ENCODE results near the gene FOXJ2.
"Not testable (repeated sequence)": the region's sequence is repeated elsewhere in the genome, so short reads cannot be mapped to it uniquely, and the experiment has no call there.

The FOXJ2 gene

DNA sequence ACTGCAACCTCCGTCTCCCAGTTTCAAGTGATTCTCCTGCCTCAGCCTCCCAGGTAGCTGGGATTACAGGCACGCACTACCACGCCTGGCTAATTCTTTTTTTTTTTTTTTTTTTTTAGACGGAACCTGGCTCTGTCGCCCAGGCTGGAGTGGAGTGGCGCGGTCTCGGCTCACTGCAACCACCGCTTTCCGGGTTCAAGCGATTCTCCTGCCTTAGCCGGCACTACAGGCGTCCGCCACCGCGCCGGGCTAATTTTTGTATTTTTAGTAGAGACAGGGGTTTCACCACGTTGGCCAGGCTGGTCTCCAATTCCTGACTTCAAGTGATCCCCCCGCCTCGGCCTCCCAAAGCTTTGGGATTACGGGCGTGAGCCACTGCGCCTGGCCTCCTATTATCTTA lies 1.5 kb upstream of the FOXJ2 start:
- not testable (repeated sequence) for DNase-seq

DNA sequence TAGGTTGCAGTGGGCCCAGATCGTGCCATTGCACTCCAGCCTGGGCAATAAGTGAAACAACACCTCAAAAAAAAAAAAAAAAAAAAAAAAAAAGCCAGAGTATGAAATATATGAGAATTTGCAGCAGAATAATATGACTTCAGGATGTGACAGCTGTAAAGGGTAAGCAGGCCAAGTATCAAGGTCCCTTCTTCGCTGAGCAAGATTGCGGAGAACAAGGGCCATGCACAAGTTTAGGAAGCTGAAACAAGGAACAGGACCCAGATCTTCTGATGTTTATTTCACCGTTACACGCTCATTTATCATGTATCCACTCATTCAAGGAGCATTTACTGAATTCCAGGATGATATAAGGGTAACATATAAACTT lies 659 bp upstream of the FOXJ2 start:
- no peak for DNase-seq

DNA sequence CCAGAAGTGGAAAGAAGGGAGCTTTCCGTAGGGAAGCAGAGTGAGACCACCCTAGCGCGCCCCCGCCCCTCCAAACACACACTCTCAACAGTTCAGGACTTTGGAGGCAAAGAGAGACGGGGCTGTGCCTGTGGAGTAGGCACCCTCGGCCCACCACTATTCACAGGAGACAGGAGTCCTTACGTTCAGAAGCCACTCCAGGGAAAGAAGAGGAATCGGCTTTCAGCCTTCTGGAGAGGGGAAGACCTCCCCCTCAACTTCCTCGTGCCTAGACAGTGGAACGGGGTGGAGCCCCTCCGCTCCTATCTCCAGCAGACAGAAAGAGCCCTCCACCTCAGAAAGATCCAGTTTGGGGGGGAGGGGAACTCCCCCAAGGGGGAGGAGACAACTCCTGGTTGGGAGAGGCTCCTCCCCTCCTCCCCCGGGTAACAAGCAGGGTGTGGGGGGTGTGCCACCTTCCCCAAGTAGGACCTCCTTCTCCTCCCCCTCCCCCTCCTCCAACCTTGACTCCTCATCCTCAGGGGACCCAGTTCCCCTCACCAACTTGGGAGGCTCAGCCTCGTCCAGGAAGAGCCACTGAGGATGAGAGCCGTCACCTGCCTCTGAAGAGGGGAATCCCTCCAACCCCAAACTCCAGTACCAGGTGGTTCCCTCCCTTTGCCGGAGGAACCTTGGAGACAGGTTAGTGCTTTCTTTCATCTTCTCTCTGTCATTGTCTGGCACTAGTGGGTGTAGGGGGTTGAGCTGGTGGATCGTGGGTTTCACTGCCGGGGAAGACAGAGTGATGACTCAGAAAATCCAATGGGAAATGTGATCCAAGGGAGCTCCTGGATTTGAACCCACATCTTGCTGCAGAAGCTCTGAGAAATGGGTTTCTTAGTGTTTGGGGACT lies 883 bp downstream of the FOXJ2 start:
- no peak for DNase-seq

DNA sequence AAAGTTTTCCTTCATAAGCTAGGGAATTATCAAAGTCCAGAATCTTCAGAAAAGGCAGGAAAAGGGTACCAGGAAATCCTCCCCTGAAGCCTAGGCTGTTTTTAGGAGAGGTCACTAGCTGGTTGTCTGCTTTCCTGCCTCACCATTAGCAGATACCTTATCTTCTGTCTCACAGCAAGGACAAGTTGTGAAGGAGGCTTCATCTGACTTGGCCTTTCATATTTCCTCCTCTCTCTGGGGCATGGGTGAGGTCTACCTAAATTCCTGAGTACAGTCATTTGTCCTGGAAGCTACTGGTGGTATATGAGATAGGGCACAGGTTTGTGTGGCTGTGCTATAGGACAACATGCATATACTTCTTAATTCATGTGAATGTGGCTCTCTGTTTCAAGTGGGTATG lies 2.3 kb downstream of the FOXJ2 start:
- DNase-seq, result no peak

DNA sequence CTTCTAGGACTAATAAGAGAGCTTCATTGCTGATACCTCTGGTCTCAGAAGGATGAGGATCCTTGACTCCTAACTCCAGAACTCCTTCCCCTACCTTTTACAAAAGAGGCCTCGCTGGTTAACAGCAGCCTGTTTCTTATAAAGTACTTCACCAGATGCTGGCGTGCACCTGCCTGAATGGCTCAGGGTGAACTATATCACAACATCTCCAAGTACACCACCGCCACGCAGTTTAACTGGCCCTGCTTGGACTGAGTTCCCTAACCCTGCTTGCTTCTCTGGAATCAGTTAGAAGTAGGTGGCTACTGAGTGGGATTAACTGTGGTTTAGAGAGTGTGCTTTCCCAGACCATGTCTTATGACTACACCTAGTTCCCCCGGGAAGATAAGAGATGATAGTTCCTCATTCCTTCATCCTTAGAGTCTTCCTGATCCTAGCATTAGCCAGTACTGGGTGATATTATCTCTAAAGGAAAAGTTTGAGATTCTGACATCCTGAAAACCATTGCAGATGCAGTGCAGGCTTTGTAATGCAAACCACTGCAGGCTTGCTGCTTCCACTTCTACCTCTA lies 3.0 kb downstream of the FOXJ2 start:
- DNase-seq, result no peak

DNA sequence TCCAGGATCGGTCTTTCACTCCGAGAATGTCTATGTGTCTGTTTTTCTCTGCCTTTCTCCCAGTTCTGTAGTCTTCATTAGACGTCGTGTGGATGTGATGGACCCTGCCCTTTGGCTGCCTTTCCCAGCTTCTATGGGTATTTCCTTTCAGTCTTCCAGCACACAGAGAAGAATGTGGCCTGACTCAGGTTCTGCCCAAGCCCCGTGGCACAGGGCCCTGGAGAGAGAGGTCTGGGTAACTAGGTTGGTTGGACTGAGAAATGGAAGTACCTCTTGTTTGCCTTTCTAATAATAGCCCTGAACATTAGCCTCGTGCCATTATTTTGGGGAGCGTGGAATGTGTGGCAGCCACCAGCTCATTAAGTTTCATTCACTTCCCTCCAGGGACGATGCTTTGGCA lies 3.8 kb downstream of the FOXJ2 start:
- DNase-seq, result no peak

DNA sequence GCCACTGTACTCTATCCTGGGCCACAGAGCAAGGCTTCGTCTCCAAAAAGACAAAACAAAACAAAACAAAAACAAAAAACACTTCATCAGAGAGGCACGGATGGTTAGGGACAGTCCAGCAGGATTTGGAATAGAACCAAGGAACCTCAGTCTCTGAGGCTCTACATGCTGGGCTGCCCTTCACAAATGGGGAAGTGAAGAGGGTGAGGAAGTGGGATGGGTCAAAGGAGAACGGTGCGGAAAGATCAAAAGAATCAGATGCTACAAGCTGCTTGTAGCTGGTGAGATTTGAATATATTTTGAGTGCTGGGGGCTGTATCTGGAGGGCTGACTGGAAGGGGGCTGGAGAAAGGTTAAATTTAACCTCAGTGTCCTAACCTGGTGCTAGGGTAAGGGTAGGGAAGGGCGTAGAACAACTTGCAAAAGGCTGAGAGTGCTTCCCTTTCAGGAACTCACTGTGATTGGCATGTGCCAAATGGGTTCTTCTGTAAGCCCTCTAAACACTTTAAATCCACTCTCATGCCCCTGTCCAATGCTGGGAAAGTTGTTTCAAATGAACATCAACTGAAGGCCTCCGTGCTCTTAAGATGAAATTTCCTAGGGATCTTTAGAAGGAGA lies 4.6 kb downstream of the FOXJ2 start:
- no peak for DNase-seq

DNA sequence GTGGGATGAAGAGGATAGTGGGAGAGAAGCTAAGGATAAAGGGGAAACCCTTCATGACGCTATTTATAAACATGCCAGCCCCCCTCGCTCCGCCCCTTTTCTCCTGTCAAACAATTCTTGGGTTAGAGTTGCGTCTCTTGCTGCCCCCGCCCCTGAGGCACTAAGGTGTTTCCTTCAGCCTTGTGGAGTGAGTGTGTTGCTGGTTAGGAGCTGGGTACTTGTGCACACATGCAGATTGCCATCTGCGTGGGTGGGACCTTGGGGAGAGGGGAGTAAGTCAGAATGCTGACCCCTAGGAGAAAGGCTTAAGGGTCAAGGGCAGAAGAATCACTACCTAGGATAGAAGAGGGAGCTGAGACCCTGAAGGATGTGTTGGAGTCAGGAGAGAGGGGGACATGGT lies 5.4 kb downstream of the FOXJ2 start:
- DNase-seq, result no peak

DNA sequence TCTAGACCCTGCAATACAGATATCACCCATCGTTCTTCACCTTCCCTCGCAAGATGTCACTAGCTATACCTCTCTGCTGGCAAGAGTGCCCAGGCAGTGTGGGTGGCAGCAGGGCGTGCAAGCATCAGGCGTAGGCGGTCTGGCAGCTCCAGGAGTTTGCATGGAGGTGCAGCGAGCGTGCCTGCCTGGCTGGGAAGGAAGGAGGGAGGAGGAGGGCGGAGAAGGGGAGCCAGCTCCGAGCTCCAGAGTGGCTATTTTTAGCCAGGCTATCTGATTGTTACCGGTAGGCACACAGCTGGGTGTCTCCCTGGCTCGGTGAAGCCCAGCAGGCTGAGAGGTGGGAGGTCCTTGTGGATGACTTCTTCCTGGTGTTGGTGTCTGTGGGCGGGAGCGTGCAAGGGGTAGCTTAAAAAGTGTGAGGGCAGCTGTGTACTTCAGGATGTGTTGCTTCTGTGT lies 6.2 kb downstream of the FOXJ2 start:
- DNase-seq, result no peak

DNA sequence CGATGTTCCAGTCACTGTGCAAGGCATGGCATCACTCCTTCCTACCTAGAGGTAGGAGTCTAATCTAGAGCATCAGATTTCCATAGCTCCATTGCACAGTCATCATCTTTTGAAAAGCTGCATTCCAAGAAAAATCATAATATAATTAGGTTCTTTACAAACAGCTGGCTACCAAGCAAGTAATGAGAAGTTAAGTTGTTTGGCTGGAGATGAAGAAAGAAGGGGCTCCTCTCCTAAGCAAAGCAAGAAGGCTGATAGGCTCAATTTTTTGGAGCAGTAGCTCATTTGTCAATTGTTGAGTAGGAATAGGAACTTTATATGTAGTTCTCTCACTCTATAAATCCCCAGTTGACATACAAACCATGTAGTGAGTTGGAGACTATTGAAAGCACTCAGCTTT lies 8.3 kb downstream of the FOXJ2 start:
- DNase-seq, result no peak

DNA sequence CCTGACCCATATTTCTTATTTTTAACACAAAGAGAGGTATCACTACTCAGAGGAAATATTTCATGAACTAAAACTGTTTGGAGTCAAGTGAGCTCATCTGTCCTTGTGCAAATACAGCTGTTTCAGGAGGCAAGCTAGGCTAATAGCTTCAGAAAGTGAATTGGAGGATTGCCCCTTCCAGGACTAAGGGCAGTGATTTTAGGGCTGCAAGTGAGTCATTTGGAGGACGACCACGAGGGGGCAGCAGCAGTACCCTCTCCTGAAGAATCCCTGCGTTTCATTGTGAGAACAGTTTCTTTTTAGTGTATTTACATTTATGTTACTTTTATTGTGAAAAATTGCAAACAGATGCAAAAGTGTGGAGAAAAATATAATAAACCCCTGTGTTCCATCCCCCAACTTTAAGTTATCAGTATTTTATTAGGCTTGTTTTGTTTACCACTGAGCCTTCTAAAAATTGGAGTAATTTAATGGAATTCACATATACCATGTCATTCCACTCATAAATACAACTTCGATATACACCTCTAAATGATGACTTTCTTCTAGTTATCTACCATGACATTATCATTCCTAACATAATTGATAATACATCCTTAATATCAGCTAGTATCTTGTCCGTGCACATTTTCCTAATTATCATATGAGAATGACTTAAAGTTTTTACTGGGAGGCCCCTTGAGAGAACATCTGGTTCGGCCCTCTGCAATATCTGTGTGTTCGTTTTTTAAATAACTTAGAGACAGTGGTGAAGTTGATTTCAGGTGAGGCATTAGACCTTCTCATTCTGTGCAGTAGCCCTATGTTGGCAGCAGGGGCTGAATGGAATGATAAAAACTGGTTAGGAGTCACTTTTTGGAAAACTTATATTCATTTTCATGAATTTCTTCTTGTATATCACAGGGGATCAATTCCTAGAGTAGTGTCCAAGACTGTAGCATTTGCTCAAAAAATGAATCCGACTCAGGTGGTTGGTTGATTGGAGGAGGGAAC lies 13.7 kb downstream of the FOXJ2 start:
- peak; percentile 49 for DNase-seq

DNA sequence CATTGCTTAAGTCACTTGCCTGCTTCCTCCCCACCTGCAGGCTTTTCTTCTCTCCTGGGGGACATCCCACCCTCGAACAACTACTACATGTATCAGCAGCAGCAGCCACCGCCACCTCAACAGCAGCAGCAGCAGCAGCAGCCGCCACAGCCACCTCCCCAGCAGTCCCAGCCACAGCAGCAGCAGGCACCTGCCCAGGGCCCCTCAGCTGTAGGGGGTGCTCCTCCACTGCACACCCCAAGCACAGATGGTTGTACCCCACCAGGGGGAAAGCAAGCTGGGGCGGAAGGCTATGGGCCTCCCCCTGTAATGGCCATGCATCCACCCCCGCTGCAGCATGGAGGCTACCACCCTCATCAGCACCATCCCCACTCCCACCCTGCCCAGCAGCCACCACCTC lies 15.3 kb downstream of the FOXJ2 start:
- DNase-seq, result no peak

DNA sequence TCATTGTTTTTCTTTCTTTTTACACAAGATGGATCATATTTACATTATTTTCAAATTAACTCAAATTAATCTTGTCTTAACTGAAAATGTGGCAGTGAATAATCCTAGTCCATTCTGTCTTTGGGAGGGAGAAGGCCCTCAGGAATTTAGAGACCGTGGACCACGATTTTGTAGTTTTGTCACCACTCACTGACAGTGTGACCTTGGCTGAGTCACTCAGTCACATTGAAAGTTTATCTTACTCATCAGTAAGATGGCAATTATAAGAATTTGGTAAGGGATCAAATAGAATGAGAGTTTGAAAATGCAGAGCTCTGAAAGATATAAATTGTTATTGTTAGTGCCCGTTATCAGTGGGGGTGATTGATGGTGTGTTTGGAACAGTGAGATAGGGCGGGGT lies 16.4 kb downstream of the FOXJ2 start:
- no peak for DNase-seq

DNA sequence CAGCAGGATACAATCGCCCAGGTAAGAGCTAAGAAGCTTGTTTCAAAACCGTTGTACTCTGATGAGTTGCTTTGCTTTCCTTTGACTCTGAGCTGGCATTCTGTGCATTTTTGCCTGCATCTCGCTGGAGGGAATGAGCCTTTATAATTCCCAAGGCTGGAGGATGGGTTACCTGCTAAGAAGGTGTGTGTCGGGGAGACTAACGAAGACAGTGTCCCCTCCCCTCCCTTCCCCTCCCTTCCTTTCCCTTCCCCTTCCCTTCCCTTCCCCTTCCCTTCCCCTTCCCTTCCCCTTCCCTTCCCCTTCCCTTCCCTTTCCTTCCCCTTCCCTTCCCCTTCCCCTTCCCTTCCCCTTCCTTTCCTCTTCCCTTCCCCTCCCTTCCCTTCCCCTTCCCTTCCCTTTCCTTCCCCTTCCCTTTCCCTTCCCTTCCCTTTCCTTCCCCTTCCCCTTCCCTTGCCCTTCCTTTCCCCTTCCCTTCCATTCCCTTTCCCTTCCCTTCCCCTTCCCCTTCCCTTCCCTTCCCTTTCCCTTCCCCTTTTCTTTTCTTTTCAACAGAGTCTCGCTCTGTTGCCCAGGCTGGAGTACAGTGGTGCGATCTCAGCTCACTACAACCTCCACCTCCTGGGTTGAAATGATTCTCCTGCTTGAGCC lies 18.2 kb downstream of the FOXJ2 start:
- no peak for DNase-seq

DNA sequence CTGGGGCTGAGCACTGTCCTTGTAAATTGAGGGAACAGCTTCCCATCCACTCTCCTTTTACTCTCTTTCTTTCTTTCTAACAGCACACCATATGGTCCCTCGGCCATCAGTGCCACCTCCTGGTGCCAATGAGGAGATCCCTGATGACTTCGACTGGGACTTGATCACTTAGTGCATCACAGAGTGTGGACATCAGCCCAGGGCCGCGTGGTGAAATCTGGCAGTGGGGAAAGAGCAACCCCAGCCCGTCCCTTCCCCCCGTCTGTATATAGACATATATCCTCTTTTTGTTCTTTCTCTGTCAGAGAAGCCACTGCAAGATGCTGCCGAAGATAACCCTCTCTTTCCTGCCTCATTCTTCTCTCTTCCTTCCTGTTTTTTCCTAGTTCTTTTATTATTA lies 20.2 kb downstream of the FOXJ2 start:
- no peak for DNase-seq

DNA sequence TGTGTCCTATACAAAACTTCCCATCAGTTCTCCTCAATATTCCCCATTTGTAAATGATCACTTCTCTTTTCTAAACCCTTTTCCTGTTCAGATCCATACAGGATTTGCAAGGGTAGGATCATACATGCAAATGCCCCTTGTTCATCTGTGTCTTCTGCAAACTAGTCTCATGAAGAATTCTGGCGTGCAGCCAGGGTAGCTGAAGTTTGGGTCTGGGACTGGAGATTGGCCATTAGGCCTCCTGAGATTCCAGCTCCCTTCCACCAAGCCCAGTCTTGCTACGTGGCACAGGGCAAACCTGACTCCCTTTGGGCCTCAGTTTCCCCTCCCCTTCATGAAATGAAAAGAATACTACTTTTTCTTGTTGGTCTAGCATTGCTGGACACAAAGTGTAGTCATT lies 22.3 kb downstream of the FOXJ2 start:
- no peak for DNase-seq

DNA sequence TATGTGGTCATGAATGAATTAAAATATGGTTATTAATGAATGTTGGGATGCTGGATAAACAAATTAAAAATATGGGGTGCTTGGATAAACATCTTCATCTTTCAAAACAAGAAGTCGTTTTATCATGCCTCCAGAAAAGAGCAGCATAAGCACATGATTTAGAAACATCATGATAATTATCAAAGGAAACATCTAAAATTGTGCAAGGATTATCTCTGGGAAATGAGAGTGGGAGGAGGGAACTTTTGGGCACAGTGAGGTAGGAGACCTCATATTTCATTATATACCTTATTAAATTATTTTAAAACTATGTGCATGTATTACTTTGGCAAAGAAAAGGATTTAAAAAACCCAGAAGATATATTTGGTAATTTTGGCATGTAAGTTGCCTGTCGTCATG lies 24.8 kb downstream of the FOXJ2 start:
- no peak for DNase-seq

DNA sequence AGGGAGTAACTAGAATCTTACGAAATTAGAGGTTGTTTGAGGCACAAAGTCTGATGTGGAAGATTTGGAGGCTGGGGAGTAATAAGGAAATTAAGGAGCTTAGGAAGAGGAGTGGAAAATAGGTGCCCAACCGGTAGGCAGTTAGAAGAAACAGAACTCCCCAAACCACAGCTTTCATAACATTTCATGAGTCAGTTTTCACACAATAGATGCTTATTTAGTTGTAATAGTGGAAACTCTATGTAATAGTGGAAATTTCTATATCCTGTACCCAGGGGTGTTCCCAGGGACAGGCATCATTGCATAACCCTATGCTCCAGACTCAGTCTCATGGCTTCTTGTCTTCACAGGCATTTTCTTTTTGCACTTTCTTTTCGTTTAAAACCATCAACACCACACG lies 25.3 kb downstream of the FOXJ2 start:
- no peak for DNase-seq

DNA sequence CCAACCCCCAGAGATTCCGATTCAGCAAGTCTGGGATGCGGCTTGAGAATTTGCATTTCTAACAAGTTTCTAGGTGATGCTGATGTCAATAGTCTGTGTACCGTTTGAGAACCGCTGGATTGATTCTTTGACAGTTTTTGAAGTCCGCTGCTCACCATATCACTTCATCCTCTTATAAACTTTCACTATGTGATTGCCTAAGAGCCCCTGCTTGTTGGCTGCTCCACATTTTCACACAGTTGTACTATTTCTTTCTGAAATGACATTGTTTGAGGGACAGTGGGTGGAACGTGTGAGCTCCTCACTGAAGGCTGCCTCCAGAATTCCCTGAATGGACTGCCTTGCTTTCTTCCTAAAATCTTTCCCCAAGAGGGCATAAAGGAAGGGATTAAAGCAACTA lies 26.0 kb downstream of the FOXJ2 start:
- no peak for DNase-seq

DNA sequence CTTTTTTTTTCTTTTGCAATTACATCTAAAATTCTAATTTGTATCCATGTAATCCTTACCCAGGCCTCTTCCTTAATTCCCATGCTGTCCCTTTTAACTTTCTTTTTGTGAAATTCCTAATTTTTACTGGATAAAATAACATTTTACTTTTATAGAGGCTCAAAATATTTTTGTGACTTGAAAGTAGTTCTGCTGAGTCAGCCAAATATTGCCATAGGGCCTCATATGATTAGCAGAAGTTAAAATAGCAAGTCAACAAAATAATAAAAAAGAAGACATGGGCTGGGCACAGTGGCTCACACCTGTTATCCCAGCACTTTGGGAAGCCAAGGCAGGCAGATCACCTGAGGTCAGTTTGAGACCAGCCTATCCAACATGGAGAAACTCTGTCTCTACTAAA lies 31.6 kb downstream of the FOXJ2 start:
- no peak for DNase-seq

DNA sequence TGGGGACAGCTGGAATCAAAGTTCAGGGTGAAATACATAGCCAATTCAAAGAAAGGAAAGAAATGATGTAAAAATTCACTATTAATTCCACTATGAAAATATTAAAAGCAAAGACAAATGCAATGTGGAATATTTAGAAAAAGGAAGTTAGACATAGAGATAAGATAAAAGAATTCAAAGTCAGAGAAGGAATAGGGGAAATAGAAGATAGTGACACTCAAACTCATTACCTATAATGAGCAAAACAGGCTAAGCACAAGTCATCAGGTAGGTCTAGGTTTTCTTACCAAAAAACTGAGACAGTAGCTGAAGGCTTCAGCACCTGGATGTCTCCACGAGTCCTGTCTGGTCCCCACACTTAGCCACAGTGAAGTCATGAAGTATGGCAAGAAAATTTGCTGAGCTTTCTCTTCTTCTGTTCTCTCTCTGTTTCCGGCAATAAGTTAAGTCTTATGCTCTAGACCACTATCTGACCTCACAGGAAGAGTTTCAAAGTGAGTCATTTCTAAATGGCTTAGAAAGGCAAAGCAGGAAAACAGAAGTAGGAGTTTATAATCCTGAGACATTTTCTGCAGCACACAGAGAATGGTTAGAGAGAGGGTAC lies 33.6 kb downstream of the FOXJ2 start, which contains the start of gene C3AR1:
C3AR1 (minus strand) TSS at position 369 of the 604 bp plus-strand sequence. CDS start 6,174 bp downstream, outside the sequence.
- no peak for DNase-seq

DNA sequence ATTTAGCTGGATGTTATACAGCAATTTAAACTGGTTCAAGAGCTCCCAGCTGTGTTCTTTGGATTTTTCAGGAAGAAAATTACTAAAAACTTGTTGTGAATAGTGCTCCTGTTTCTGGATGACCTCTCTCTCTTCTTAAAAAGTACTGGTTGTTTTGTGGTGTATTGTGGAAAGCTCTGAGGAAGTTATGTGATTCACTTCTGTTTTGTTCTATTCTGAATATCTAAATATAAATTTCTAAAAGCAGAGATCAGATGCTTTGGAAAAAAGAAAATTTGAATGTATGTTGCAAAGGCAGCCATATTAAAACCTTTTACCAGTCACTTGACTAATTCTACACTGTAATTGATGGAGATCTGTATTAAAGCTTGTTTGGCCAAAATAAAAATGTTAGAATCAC lies 37.1 kb downstream of the FOXJ2 start:
- no peak for DNase-seq

All from T1000 (cell line).